ENCODE results near the gene GPBAR1.

GRCh38 chr2:218228366-218229090, 32.3 kb upstream of the GPBAR1 start:
- TF ChIP-seq CTCF (IDR thresholded peaks at IDR 0.05; ENCODE audit: borderline replicate concordance, extremely low read depth, low read length, poor library complexity, severe bottlenecking) (no peak), EZH2 (IDR thresholded peaks at IDR 0.05; ENCODE audit: borderline replicate concordance, low read depth, low read length, severe bottlenecking) (no peak)

All from DND-41 (cell line).